ENCODE data around the gene TMBIM4.

- TF ChIP-seq GLI2 (tag by site-specific recombination; IDR thresholded peaks at IDR 0.05; ENCODE audit: borderline replicate concordance, low read depth) (no peak), ZBTB49 (tag by site-specific recombination; IDR thresholded peaks at IDR 0.05; ENCODE audit: low read depth) (no peak), ZFP69B (tag by site-specific recombination; IDR thresholded peaks at IDR 0.05) (no peak), ZNF747 (tag by site-specific recombination; IDR thresholded peaks at IDR 0.05) (no peak), ZSCAN18 (tag by site-specific recombination; IDR thresholded peaks at IDR 0.05) (no peak), ZNF623 (tag by site-specific recombination; IDR thresholded peaks at IDR 0.05) (no peak), SP2 (tag by site-specific recombination; IDR thresholded peaks at IDR 0.05) (no peak), ZNF777 (tag by site-specific recombination; IDR thresholded peaks at IDR 0.05; ENCODE audit: borderline replicate concordance) (no peak), CTCF (tag by site-specific recombination; IDR thresholded peaks at IDR 0.05) (no peak), ZNF133 (tag by site-specific recombination; IDR thresholded peaks at IDR 0.05) (no peak)
These were observed 83.8 kb downstream of the TMBIM4 start for GRCh38 chr12:66085998-66086397.
